GM23338 (cell line): ENCODE data around the gene SLC66A2.

ENCODE experiments used
- CTCF ChIP-seq, 2 experiments: fragments of 200-600 bp in 1 of 2; sonication (generic) in 1 of 2; conservative IDR thresholded peaks; 2 replicates each; pipeline versions ENCODE4 v1.5.1 to v1.6.1; 2016 to 2017; ENCODE audit warnings: antibody characterized with exemption in 2 of 2, low read depth in 2 of 2, mild to moderate bottlenecking in 2 of 2, moderate library complexity in 1 of 2
- EZH2 ChIP-seq: fragments of 200-600 bp; sonication (generic); IDR thresholded peaks from one replicate; pipeline ENCODE4 v1.8.0; 2017; ENCODE audit warnings: antibody characterized with exemption, mild to moderate bottlenecking, low read depth; ENCODE audit not compliant: unreplicated experiment

- TF ChIP-seq CTCF (conservative IDR thresholded peaks at IDR 0.05; ENCODE audit: low read depth in 2 of 2) (no peak), EZH2 (no peak)
These were observed 47.6 kb downstream of the SLC66A2 start for GRCh38 chr18:79903787-79904356.
